ENCODE data around the gene NETO1. TPM values are rescaled to one million over a fixed set of nuclear protein-coding genes. Genes with fewer than 3 reads are reported as not detected.

NETO1 gene
- polyA plus RNA-seq = under 1 TPM in 2 of 4 donors, not detected in 2; 0.04 to 0.06 TPM
- long read RNA-seq, donor 1 = 0 reads
- long read RNA-seq, donor 2 = 0 reads
- long read RNA-seq, donor 3 = 0 reads
- long read RNA-seq, donor 4 = 0 reads
- long read RNA-seq, donor 5 = 0 reads
- long read RNA-seq, donor 6 = 0 reads
- long read RNA-seq, donor 7 = 0 reads
- long read RNA-seq, donor 8 = 0 reads
- long read RNA-seq, donor 9 = 0 reads
- long read RNA-seq, donor 10 = 0 reads

GRCh38 chr18:72867746-72868584, at the start of gene NETO1:
TSS of gene NETO1 (minus strand) at chr18:72867987. CDS start at chr18:72867291, 696 bp downstream.
- no peaks in the 10 kb centered on the region for H3K36me3 ChIP-seq (ENCODE audit: control insufficient read depth in 3 of 3, insufficient read depth in 2 of 3, low read depth in 1 of 3, low read length in 3 of 3)
- 3 to 14% (median 11%) methylated on average over 58 to 79 of the region's 85 CpGs for WGBS, 3 donors
- no peak within 1 kb of the TSS for H3K27ac ChIP-seq (ENCODE audit: low read depth in 1 of 3, low read length in 2 of 3)
- FAIRE-seq (no peak), DNase-seq (peak in 1 of 2 donors; percentile 6)
- no peaks in the 10 kb centered on the region for H3K9me3 ChIP-seq (ENCODE audit: control insufficient read depth in 2 of 2, insufficient read depth in 1 of 2, low read depth in 1 of 2, low read length in 1 of 2)
- peaks cover 13 to 47% (median 23%) of the 10 kb centered on the region in 3 donors for H3K27me3 ChIP-seq (ENCODE audit: control insufficient read depth in 3 of 3, insufficient read depth in 3 of 3, low read length in 3 of 3)
- peak within 1 kb of the TSS in 2 of 3 donors; percentile 10 to 14 for H3K4me3 ChIP-seq (ENCODE audit: low read depth in 1 of 3, low read length in 3 of 3)
- no peaks in the 10 kb centered on the region for H3K4me1 ChIP-seq (ENCODE audit: control insufficient read depth in 3 of 3, insufficient read depth in 2 of 3, low read depth in 1 of 3, low read length in 2 of 3)

- DNase-seq (no peak), FAIRE-seq (no peak)
- 80 to 84% (median 80%) methylated on average over 5 of the region's 5 CpGs for WGBS, 3 donors
- no peaks in the 10 kb centered on the region for H3K27me3 ChIP-seq (ENCODE audit: control insufficient read depth in 3 of 3, insufficient read depth in 3 of 3, low read length in 3 of 3)
- H3K36me3 ChIP-seq (ENCODE audit: control insufficient read depth in 3 of 3, insufficient read depth in 2 of 3, low read depth in 1 of 3, low read length in 3 of 3) = no peaks in the 10 kb centered on the region
- no peaks in the 10 kb centered on the region for H3K9me3 ChIP-seq (ENCODE audit: control insufficient read depth in 2 of 2, insufficient read depth in 1 of 2, low read depth in 1 of 2, low read length in 1 of 2)
- no peaks in the 10 kb centered on the region for H3K4me1 ChIP-seq (ENCODE audit: control insufficient read depth in 3 of 3, insufficient read depth in 2 of 3, low read depth in 1 of 3, low read length in 2 of 3)
- H3K4me3 ChIP-seq (ENCODE audit: low read depth in 1 of 3, low read length in 3 of 3) = no peak overlapping the region
- H3K27ac ChIP-seq (ENCODE audit: low read depth in 1 of 3, low read length in 2 of 3) = no peak overlapping the region
Measured at GRCh38 chr18:72910045-72910444, 42.3 kb upstream of the NETO1 start.

- FAIRE-seq = no peak
- 29 to 45% (median 37%) methylated on average over 2 of the region's 2 CpGs for WGBS, 3 donors
- Histone ChIP-seq H3K36me3 (ENCODE audit: control insufficient read depth in 3 of 3, insufficient read depth in 2 of 3, low read depth in 1 of 3, low read length in 3 of 3) (no peaks in the 10 kb centered on the region), H3K27ac (ENCODE audit: low read depth in 1 of 3, low read length in 2 of 3) (no peak overlapping the region), H3K4me1 (ENCODE audit: control insufficient read depth in 3 of 3, insufficient read depth in 2 of 3, low read depth in 1 of 3, low read length in 2 of 3) (no peaks in the 10 kb centered on the region), H3K9me3 (ENCODE audit: control insufficient read depth in 2 of 2, insufficient read depth in 1 of 2, low read depth in 1 of 2, low read length in 1 of 2) (no peaks in the 10 kb centered on the region), H3K27me3 (ENCODE audit: control insufficient read depth in 3 of 3, insufficient read depth in 3 of 3, low read length in 3 of 3) (no peaks in the 10 kb centered on the region), H3K4me3 (ENCODE audit: low read depth in 1 of 3, low read length in 3 of 3) (no peak overlapping the region)
- no peak for DNase-seq
Measured at GRCh38 chr18:72908181-72908580, 40.4 kb upstream of the NETO1 start.

GRCh38 chr18:72903033-72903432, 35.2 kb upstream of the NETO1 start:
- DNase-seq (no peak), FAIRE-seq (no peak)
- Histone ChIP-seq H3K36me3 (ENCODE audit: control insufficient read depth in 3 of 3, insufficient read depth in 2 of 3, low read depth in 1 of 3, low read length in 3 of 3) (no peaks in the 10 kb centered on the region), H3K27ac (ENCODE audit: low read depth in 1 of 3, low read length in 2 of 3) (no peak overlapping the region), H3K4me3 (ENCODE audit: low read depth in 1 of 3, low read length in 3 of 3) (no peak overlapping the region), H3K4me1 (ENCODE audit: control insufficient read depth in 3 of 3, insufficient read depth in 2 of 3, low read depth in 1 of 3, low read length in 2 of 3) (no peaks in the 10 kb centered on the region), H3K9me3 (ENCODE audit: control insufficient read depth in 2 of 2, insufficient read depth in 1 of 2, low read depth in 1 of 2, low read length in 1 of 2) (no peaks in the 10 kb centered on the region), H3K27me3 (ENCODE audit: control insufficient read depth in 3 of 3, insufficient read depth in 3 of 3, low read length in 3 of 3) (no peaks in the 10 kb centered on the region)
- WGBS, 3 donors = 76 to 88% (median 80%) methylated on average over 2 of the region's 2 CpGs

GRCh38 chr18:72899338-72899737, 31.6 kb upstream of the NETO1 start:
- H3K36me3 ChIP-seq (ENCODE audit: control insufficient read depth in 3 of 3, insufficient read depth in 2 of 3, low read depth in 1 of 3, low read length in 3 of 3) = no peaks in the 10 kb centered on the region
- FAIRE-seq (no peak), DNase-seq (no peak)
- WGBS, 3 donors = 41 to 52% (median 46%) methylated on average over 4 of the region's 4 CpGs
- H3K4me3 ChIP-seq (ENCODE audit: low read depth in 1 of 3, low read length in 3 of 3) = no peak overlapping the region
- no peaks in the 10 kb centered on the region for H3K9me3 ChIP-seq (ENCODE audit: control insufficient read depth in 2 of 2, insufficient read depth in 1 of 2, low read depth in 1 of 2, low read length in 1 of 2)
- H3K27me3 ChIP-seq (ENCODE audit: control insufficient read depth in 3 of 3, insufficient read depth in 3 of 3, low read length in 3 of 3) = no peaks in the 10 kb centered on the region
- H3K4me1 ChIP-seq (ENCODE audit: control insufficient read depth in 3 of 3, insufficient read depth in 2 of 3, low read depth in 1 of 3, low read length in 2 of 3) = no peaks in the 10 kb centered on the region
- no peak overlapping the region for H3K27ac ChIP-seq (ENCODE audit: low read depth in 1 of 3, low read length in 2 of 3)

GRCh38 chr18:72898870-72899269, 31.1 kb upstream of the NETO1 start:
- no peaks in the 10 kb centered on the region for H3K9me3 ChIP-seq (ENCODE audit: control insufficient read depth in 2 of 2, insufficient read depth in 1 of 2, low read depth in 1 of 2, low read length in 1 of 2)
- no peak for FAIRE-seq
- H3K4me1 ChIP-seq (ENCODE audit: control insufficient read depth in 3 of 3, insufficient read depth in 2 of 3, low read depth in 1 of 3, low read length in 2 of 3) = no peaks in the 10 kb centered on the region
- 23 to 36% (median 35%) methylated on average over 3 of the region's 3 CpGs for WGBS, 3 donors
- DNase-seq = no peak
- H3K4me3 ChIP-seq (ENCODE audit: low read depth in 1 of 3, low read length in 3 of 3) = no peak overlapping the region
- H3K36me3 ChIP-seq (ENCODE audit: control insufficient read depth in 3 of 3, insufficient read depth in 2 of 3, low read depth in 1 of 3, low read length in 3 of 3) = no peaks in the 10 kb centered on the region
- no peaks in the 10 kb centered on the region for H3K27me3 ChIP-seq (ENCODE audit: control insufficient read depth in 3 of 3, insufficient read depth in 3 of 3, low read length in 3 of 3)
- H3K27ac ChIP-seq (ENCODE audit: low read depth in 1 of 3, low read length in 2 of 3) = no peak overlapping the region

- no peaks in the 10 kb centered on the region for H3K36me3 ChIP-seq (ENCODE audit: control insufficient read depth in 3 of 3, insufficient read depth in 2 of 3, low read depth in 1 of 3, low read length in 3 of 3)
- FAIRE-seq (no peak), DNase-seq (no peak)
- H3K27ac ChIP-seq (ENCODE audit: low read depth in 1 of 3, low read length in 2 of 3) = no peak overlapping the region
- H3K4me1 ChIP-seq (ENCODE audit: control insufficient read depth in 3 of 3, insufficient read depth in 2 of 3, low read depth in 1 of 3, low read length in 2 of 3) = no peaks in the 10 kb centered on the region
- no peak overlapping the region for H3K4me3 ChIP-seq (ENCODE audit: low read depth in 1 of 3, low read length in 3 of 3)
- no peaks in the 10 kb centered on the region for H3K27me3 ChIP-seq (ENCODE audit: control insufficient read depth in 3 of 3, insufficient read depth in 3 of 3, low read length in 3 of 3)
- WGBS, 3 donors = 30 to 58% (median 30%) methylated on average over 2 of the region's 2 CpGs
- no peaks in the 10 kb centered on the region for H3K9me3 ChIP-seq (ENCODE audit: control insufficient read depth in 2 of 2, insufficient read depth in 1 of 2, low read depth in 1 of 2, low read length in 1 of 2)
Measured at GRCh38 chr18:72895548-72895947, 27.8 kb upstream of the NETO1 start.

GRCh38 chr18:72878561-72878960, 10.8 kb upstream of the NETO1 start:
- Histone ChIP-seq H3K4me1 (ENCODE audit: control insufficient read depth in 3 of 3, insufficient read depth in 2 of 3, low read depth in 1 of 3, low read length in 2 of 3) (no peaks in the 10 kb centered on the region), H3K9me3 (ENCODE audit: control insufficient read depth in 2 of 2, insufficient read depth in 1 of 2, low read depth in 1 of 2, low read length in 1 of 2) (no peaks in the 10 kb centered on the region), H3K27ac (ENCODE audit: low read depth in 1 of 3, low read length in 2 of 3) (no peak overlapping the region), H3K27me3 (ENCODE audit: control insufficient read depth in 3 of 3, insufficient read depth in 3 of 3, low read length in 3 of 3) (no peaks in the 10 kb centered on the region), H3K4me3 (ENCODE audit: low read depth in 1 of 3, low read length in 3 of 3) (no peak overlapping the region), H3K36me3 (ENCODE audit: control insufficient read depth in 3 of 3, insufficient read depth in 2 of 3, low read depth in 1 of 3, low read length in 3 of 3) (no peaks in the 10 kb centered on the region)
- 56 to 71% (median 60%) methylated on average over 3 of the region's 3 CpGs for WGBS, 3 donors
- FAIRE-seq (no peak), DNase-seq (no peak)
